Activated CD4-positive, alpha-beta memory T cell treated with anti-CD3 and anti-CD28 coated beads for 36 hours (primary cell): ENCODE data around the gene OR10J5. TPM values are rescaled to one million over a fixed set of nuclear protein-coding genes. Genes with fewer than 3 reads are reported as not detected.
"Not testable (repeated sequence)": the region's sequence is repeated elsewhere in the genome, so short reads cannot be mapped to it uniquely, and the experiment has no call there.

Source experiments
- CTCF ChIA-PET: fragments of 350-600 bp; sonication (Branson Sonifier 250); formaldehyde crosslinking; loops from one replicate; lab custom pipeline; 2021; ENCODE audit warnings: antibody characterized with exemption, inconsistent platforms; lab: Charles Lee
- POLR2A ChIA-PET: fragments of 350-600 bp; sonication (Branson Sonifier 250); formaldehyde crosslinking; loops from one replicate; lab custom pipeline; 2021; ENCODE audit warnings: antibody characterized with exemption; lab: Charles Lee
- DNase-seq: peaks from one replicate; pipeline ENCODE4 v3.0.0-alpha.2; 2020
- H3K27ac Mint-ChIP-seq: one replicate; pipeline ENCODE4 v1.8.0; 2021; ENCODE audit warnings: mixed read lengths
- H3K27me3 Mint-ChIP-seq: one replicate; pipeline ENCODE4 v1.8.0; 2021; ENCODE audit warnings: mixed read lengths
- H3K36me3 Mint-ChIP-seq: one replicate; pipeline ENCODE4 v1.8.0; 2021; ENCODE audit warnings: mixed read lengths
- H3K4me1 Mint-ChIP-seq: one replicate; pipeline ENCODE4 v1.8.0; 2021; ENCODE audit warnings: low read depth, mixed read lengths
- H3K4me3 Mint-ChIP-seq: one replicate; pipeline ENCODE4 v1.8.0; 2021; ENCODE audit warnings: mild to moderate bottlenecking, mixed read lengths
- H3K9me3 Mint-ChIP-seq: one replicate; pipeline ENCODE4 v1.8.0; 2021; ENCODE audit warnings: mixed read lengths
- intact Hi-C: fragments of 100-400 bp; cut with micrococcal nuclease; formaldehyde crosslinking; loops from one replicate; pipeline ENCODE4 v1.15.1; 2023
- total RNA-seq, 2 experiments: library from RNA; stranded (reverse); gene quantifications; one replicate each; pipeline ENCODE4 v1.2.3, GENCODE V29; 2021

The OR10J5 gene
- total RNA-seq, 2 experiments from 2014 or later, result not detected

DNA sequence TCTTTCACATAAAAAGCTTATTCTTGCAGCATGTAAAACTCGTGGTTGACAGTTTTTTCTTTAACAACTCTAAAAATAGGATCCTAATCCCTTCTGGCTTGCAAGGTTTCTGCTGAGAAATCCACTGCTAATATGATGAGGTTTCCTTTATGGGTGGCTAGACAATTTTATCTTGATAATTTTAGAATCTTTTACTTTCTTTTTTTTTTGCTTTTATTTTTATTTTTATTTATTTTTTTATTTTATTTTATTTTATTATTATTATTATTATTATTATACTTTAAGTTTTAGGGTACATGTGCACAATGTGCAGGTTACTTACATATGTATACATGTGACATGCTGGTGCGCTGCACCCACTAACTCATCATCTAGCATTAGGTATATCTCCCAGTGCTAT, 11.0 kb downstream of the OR10J5 start:
- POLR2A ChIA-PET, intact Hi-C loops: not testable (repeated sequence)

DNA sequence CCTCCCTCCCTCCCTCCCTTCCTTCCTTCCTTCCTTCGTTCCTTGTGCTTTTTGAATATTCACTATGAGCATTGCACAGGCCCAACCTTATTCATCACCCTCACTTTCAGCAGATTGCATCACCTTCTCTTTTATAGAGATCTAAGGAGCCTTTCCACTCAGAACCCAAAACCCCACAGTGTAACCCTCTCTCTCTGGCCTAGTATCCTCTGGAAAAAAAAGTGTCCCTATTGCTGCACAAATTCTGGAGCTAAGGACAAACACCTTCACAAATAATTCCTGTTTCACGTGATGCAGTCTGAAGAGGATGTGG, 25.6 kb downstream of the OR10J5 start:
- ChIA-PET CTCF (no interaction called here), POLR2A (no interaction called here)
- H3K4me3 Mint-ChIP-seq, result no peak overlapping the region
- no peak for DNase-seq
- H3K36me3 Mint-ChIP-seq, result no peaks in the 10 kb centered on the region
- H3K27ac Mint-ChIP-seq, result no peak overlapping the region
- H3K27me3 Mint-ChIP-seq, result peaks cover 8% of the 10 kb centered on the region
- H3K9me3 Mint-ChIP-seq, result peaks cover 16% of the 10 kb centered on the region
- no peaks in the 10 kb centered on the region for H3K4me1 Mint-ChIP-seq
- intact Hi-C loops, result no loop called here

More for the DNA sequence above, 11.0 kb downstream of the OR10J5 start:
- H3K27me3 Mint-ChIP-seq, H3K36me3 Mint-ChIP-seq, H3K4me1 Mint-ChIP-seq, H3K27ac Mint-ChIP-seq, CTCF ChIA-PET, H3K4me3 Mint-ChIP-seq, DNase-seq: not testable (repeated sequence)
- peaks cover 10% of the 10 kb centered on the region for H3K9me3 Mint-ChIP-seq

DNA sequence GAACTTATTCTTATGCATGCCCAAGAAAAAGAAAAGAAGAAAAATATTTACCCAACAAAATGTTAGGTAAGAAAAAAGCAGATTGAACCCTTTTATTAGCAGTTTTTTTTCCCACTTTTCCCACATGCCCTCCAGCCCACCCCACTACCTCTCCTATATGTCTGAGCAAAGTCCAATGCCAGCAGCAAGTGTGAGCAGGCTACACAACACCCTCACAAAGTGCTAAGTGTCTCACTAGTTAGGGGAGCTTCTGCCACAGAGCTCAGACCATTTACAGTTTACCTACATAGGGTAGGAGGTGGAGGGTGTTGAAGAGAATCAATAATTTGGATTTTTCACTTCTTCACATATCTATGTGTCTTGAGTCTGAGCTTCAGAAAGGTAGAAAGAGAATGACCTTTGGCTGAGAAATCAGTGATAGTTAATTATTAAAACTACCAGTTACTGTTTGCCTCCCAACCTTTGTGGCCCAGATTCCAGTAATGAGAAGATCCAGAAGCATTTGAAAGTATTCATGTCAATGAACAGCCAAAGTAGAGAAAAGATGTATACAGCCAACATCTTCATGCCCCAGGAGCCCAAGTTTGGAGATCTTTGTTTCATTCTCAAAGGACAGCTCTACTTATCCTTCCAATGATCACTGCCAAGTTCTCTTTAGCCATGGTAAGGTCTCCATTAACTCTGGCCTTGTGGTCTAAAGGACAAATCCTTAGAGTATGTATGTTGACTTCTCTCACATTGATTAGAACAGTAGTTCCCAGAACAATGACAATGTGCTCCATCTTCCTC, 26.2 kb downstream of the OR10J5 start:
- peaks cover 16% of the 10 kb centered on the region for H3K9me3 Mint-ChIP-seq
- intact Hi-C loops, result no loop called here

DNA sequence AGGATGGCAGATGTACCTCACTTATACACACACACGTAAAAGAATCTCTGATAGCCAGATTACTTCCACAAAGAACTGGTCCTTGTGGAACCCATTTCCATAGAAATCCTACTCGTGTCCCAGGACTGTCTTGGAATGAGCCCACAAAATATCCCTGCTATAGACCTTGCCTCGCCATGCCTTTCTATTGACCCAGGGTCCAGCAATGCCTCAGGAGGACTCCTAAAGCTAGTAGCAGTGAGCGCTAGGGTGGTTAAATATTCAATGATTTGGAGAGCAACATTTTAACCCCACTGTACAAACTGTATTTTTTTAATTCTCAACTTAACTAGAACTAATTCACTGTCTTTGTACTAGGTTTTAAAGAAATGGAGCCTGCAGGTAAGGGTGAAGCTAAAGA, 26.9 kb downstream of the OR10J5 start:
- Mint-ChIP-seq H3K27ac (no peak overlapping the region), H3K4me1 (no peaks in the 10 kb centered on the region), H3K36me3 (no peaks in the 10 kb centered on the region), H3K27me3 (peaks cover 7% of the 10 kb centered on the region), H3K4me3 (no peak overlapping the region), H3K9me3 (peaks cover 16% of the 10 kb centered on the region)
- intact Hi-C loops, result no loop called here
- no peak for DNase-seq
- ChIA-PET POLR2A (no interaction called here), CTCF (no interaction called here)

More for the DNA sequence above, 26.2 kb downstream of the OR10J5 start:
- Mint-ChIP-seq H3K27me3 (peaks cover 8% of the 10 kb centered on the region), H3K4me3 (no peak overlapping the region), H3K27ac (no peak overlapping the region), H3K36me3 (no peaks in the 10 kb centered on the region), H3K4me1 (no peaks in the 10 kb centered on the region)
- CTCF ChIA-PET, result no interaction called here
- no peak for DNase-seq
- POLR2A ChIA-PET, result no interaction called here

DNA sequence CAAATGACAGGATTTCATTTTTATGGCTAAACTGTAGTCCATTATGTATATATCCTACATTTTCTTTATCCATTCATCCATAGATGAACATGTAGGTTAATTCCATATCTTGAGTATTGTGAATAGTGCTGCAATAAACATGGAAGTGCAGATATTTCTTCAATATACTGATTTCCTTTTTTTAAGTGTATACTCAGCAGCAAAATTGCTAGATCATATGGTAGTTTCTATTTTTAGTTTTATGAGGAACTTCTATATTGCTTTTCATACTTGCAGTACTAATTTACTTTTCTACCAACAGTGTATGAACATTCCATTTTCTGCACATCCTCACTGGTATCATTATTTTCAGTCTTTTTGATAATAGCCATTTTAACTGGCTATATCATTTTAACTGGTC, 30.1 kb downstream of the OR10J5 start:
- Mint-ChIP-seq H3K27me3 (peaks cover 10% of the 10 kb centered on the region), H3K27ac (no peak overlapping the region), H3K4me1 (no peaks in the 10 kb centered on the region), H3K4me3 (no peak overlapping the region), H3K36me3 (no peaks in the 10 kb centered on the region), H3K9me3 (peaks cover 16% of the 10 kb centered on the region)
- CTCF ChIA-PET, result no interaction called here
- POLR2A ChIA-PET, result no interaction called here
- intact Hi-C loops, result no loop called here
- no peak for DNase-seq

DNA sequence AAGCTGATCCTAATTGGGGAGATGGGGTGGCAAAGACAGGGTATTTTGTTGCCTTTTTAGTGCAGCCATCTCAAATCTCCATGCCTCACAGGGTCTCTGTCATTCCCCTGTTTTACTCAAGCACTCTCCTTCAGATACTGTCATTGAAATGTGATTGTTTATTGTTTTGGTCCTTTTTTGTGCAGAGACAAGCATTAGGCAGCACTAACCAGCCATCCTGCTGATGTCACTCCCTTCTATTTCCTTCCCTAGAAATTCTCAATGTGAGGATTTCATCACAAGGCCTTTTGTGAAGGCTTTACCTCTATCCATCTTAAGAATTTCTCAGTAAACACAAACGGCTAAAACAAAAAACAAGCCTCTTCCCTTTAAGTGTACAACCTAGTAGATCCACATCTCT, 34.7 kb downstream of the OR10J5 start:
- intact Hi-C loops, result no loop called here
- DNase-seq, result no peak
- POLR2A ChIA-PET, result no interaction called here
- CTCF ChIA-PET, result no interaction called here
- peaks cover 20% of the 10 kb centered on the region for H3K9me3 Mint-ChIP-seq
- no peak overlapping the region for H3K4me3 Mint-ChIP-seq
- no peaks in the 10 kb centered on the region for H3K4me1 Mint-ChIP-seq
- no peak overlapping the region for H3K27ac Mint-ChIP-seq
- peaks cover 8% of the 10 kb centered on the region for H3K27me3 Mint-ChIP-seq
- no peaks in the 10 kb centered on the region for H3K36me3 Mint-ChIP-seq

DNA sequence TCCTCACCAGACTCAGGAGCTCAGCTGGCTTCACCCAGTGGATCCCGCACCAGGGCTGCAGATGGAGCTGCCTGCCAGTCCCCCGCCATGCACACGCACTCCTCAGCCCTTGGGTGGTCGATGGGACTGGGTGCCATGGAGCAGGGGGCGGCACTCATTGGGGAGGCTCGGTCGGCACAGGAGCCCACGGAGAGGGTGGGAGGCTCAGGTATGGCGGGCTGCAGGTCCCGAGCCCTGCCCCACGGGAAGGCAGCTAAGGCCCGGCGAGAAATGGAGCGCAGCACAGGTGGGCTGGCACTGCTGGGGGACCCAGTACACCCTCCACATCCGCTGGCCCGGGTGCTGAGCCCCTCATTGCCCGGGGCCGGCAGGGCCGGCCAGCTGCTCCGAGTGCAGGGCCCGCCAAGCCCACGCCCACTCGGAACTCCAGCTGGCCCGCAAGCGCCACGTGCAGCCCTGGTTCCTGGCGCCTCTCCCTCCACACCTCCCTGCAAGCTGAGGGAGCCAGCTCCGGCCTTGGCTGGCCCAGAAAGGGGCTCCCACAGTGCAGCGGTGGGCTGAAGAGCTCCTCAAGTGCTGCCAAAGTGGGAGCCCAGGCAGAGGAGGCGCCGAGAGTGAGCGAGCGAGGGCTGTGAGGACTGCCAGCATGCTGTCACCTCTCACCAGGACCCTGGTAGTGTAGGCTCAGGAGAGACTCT, 41.1 kb downstream of the OR10J5 start:
- H3K9me3 Mint-ChIP-seq, H3K27ac Mint-ChIP-seq, POLR2A ChIA-PET, DNase-seq, intact Hi-C loops, H3K36me3 Mint-ChIP-seq, H3K27me3 Mint-ChIP-seq, H3K4me1 Mint-ChIP-seq, CTCF ChIA-PET, H3K4me3 Mint-ChIP-seq: not testable (repeated sequence)

DNA sequence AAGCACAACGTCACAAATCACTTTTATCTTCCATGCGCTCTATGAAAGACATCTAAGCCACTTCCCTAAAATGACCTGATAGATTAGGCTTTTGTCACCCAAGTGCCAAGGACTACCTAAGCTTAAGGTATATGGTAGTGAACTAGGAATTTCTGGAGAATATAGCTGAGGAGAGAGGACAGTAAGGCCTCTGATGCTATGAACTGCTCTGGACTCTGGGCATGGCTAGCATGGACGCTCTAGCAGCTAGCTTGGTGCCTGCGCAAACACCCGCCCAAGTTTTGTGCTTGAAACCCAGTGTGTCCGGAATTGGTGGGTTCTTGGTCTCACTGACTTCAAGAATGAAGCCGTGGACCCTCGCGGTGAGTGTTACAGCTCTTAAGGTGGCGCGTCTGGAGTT, 42.5 kb downstream of the OR10J5 start:
- Mint-ChIP-seq H3K36me3 (no peaks in the 10 kb centered on the region), H3K4me3 (no peak overlapping the region), H3K27me3 (no peaks in the 10 kb centered on the region), H3K27ac (no peak overlapping the region), H3K9me3 (peaks cover 2% of the 10 kb centered on the region), H3K4me1 (no peaks in the 10 kb centered on the region)
- ChIA-PET POLR2A (no interaction called here), CTCF (no interaction called here)
- DNase-seq, result no peak
- intact Hi-C loops, result no loop called here

DNA sequence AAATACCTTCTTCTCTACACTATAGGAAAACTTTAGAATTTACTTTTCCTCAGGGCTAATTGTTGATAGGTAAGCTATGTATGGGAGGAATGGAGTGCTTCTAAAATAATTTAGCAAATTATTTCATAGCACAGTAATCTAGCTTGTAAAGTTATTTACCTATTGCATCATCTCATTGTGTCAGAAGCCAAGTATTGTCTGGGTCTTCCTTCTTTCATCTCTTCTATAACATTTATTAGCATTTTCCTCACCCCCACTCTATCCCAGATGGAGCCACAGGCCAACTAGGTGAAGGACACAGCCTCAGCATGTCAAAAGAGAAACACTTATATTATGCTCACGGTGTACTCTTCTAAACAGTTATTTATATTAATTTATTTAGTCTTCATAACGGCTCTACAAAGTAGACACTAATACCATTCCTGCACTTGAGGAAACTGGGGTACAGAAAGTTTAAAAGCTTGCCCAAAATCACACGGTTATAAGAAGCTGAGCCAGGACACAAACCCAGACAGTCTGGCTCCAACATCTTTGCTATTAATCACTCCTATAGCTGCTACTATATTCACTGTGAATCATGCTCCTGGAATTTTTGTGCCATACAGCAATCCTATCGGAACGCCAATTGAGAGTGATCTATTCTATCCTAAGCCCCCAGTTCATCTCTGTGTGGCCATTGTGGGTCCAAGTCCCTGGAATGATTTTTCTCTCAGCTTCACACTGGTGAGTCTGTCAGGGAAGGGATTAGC, 43.1 kb downstream of the OR10J5 start:
- CTCF ChIA-PET, result no interaction called here
- intact Hi-C loops, result no loop called here
- Mint-ChIP-seq H3K27me3 (no peaks in the 10 kb centered on the region), H3K36me3 (no peaks in the 10 kb centered on the region), H3K4me3 (no peak overlapping the region), H3K9me3 (peaks cover 2% of the 10 kb centered on the region), H3K4me1 (no peaks in the 10 kb centered on the region), H3K27ac (no peak overlapping the region)
- POLR2A ChIA-PET, result no interaction called here
- no peak for DNase-seq

Other genes with a start within 250 kb of the OR10J5 start
- not detected for gene FCER1A, start 233.7 kb downstream of the OR10J5 start, total RNA-seq
- not detected for gene OR10J4, start 103.8 kb downstream of the OR10J5 start, total RNA-seq
- gene OR10J1, start 96.3 kb downstream of the OR10J5 start, total RNA-seq, result not detected
- gene APCS, start 51.8 kb upstream of the OR10J5 start, total RNA-seq, result not detected
- not detected for gene CRP, start 178.6 kb upstream of the OR10J5 start, total RNA-seq
- 10 to 100 TPM; 26.9 to 28.3 TPM for gene DUSP23, start 245.0 kb upstream of the OR10J5 start, total RNA-seq